Cardiac septum (tissue), 1 donor: ENCODE measurements around the gene ZNF880. TPM values are rescaled to one million over a fixed set of nuclear protein-coding genes. Genes with fewer than 3 reads are reported as not detected.

Experiments
- total RNA-seq: library from RNA; stranded (reverse); fragmentation: NEBNext Ultra II Directional; extraction: Animal tissue kit (Norgen Biotek cat#: 25700); gene quantifications from one replicate; pipeline ENCODE4 v1.2.1, GENCODE V29; 2021
- donor health status: DM: no; HTN: no; CAD: no.

The ZNF880 gene
- total RNA-seq, 1 donor from 2014 or later = 18.3 TPM

Other genes with a start within 250 kb of the ZNF880 start
- gene ZNF616, start 230.0 kb upstream of the ZNF880 start, total RNA-seq = 4.3 TPM
- gene ZNF836, start 198.3 kb upstream of the ZNF880 start, total RNA-seq = 5.9 TPM
- 466 TPM for gene PPP2R1A, start 179.9 kb upstream of the ZNF880 start, total RNA-seq
- 11.4 TPM for gene ZNF766, start 100.3 kb upstream of the ZNF880 start, total RNA-seq
- gene ZNF480, start 72.8 kb upstream of the ZNF880 start, total RNA-seq = 13.0 TPM
- 2.8 TPM for gene ZNF610, start 33.7 kb upstream of the ZNF880 start, total RNA-seq
- 21.5 TPM for gene ZNF528, start 27.9 kb downstream of the ZNF880 start, total RNA-seq
- 0.73 TPM for gene ZNF534, start 59.2 kb downstream of the ZNF880 start, total RNA-seq
- 2.6 TPM for gene ZNF578, start 83.6 kb downstream of the ZNF880 start, total RNA-seq
- gene ZNF808, start 157.7 kb downstream of the ZNF880 start, total RNA-seq = 30.5 TPM
- 20.7 TPM for gene ZNF701, start 200.4 kb downstream of the ZNF880 start, total RNA-seq